Transverse colon (tissue), 4 donors: Measurements from ENCODE around the gene MAPKBP1. TPM values are rescaled to one million over a fixed set of nuclear protein-coding genes. Genes with fewer than 3 reads are reported as not detected.

ENCODE experiments used
- DNase-seq: peaks from one replicate; pipeline ENCODE4 v3.0.0-alpha.2; 2019
- H3K27ac ChIP-seq, 4 donors: fragments of 200-600 bp; sonication (generic); 2 replicates each; pipeline ENCODE4 v1.5.1; 2016 to 2018; ENCODE audit warnings: inconsistent platforms in 4 of 4
- H3K27me3 ChIP-seq: fragments of 200-600 bp; sonication (generic); 2 replicates; pipeline ENCODE4 v1.5.1; 2017; ENCODE audit warnings: inconsistent platforms
- H3K36me3 ChIP-seq, 4 donors: fragments of 200-600 bp; sonication (generic); 2 replicates each; pipeline ENCODE4 v1.5.1; 2017 to 2019; ENCODE audit warnings: inconsistent platforms in 4 of 4
- H3K4me1 ChIP-seq, 4 donors: fragments of 200-600 bp; sonication (generic); 2 replicates each; pipeline ENCODE4 v1.5.1; 2017 to 2020; ENCODE audit warnings: inconsistent platforms in 4 of 4
- H3K4me3 ChIP-seq, 4 donors: fragments of 200-600 bp; sonication (generic); 1 replicate in 1 of 4; 2 replicates in 3 of 4; pipeline versions ENCODE4 v1.5.1 to v1.6.1; 2017 to 2019; ENCODE audit warnings: inconsistent platforms in 4 of 4
- H3K9me3 ChIP-seq, 2 donors: fragments of 200-600 bp; sonication (generic); 2 replicates each; pipeline ENCODE4 v1.5.1; 2017 to 2019; ENCODE audit warnings: inconsistent platforms in 2 of 2
- EP300 ChIP-seq: sonication (generic); formaldehyde crosslinking; IDR thresholded peaks from one replicate; pipeline ENCODE4 v1.6.1; 2017; ENCODE audit warnings: antibody characterized with exemption, low read depth
- POLR2A ChIP-seq: fragments of 450-650 bp; IDR thresholded peaks from one replicate; pipeline ENCODE4 v1.6.1; 2016; ENCODE audit warnings: antibody characterized with exemption, mild to moderate bottlenecking, moderate library complexity
- POLR2AphosphoS5 ChIP-seq, 3 donors: sonication (generic); formaldehyde crosslinking; IDR thresholded peaks; one replicate each; pipeline ENCODE4 v1.6.1; 2016; ENCODE audit warnings: antibody characterized with exemption in 3 of 3
- WGBS, 2 donors: methylation state at CpG; one replicate each; pipeline ENCODE4 v1.1.5; 2018; ENCODE audit warnings: low coverage in 1 of 2; 5-methylcytosine and 5-hydroxymethylcytosine counted together
- in situ Hi-C, 4 donors: fragments of 200-750 bp; cut with MboI; loops; one replicate each; pipeline versions ENCODE4 v1.15.0 to v1.15.1; 2017; ENCODE audit warnings: low sequenced_read_pairs in 3 of 4, low pct_ligation_motif_present in 1 of 4, low pct_unique_long_range_greater_than_20kb in 1 of 4
- intact Hi-C: fragments of 100-400 bp; cut with DNase I; formaldehyde crosslinking; loops from one replicate; pipeline ENCODE4 v1.15.1; 2023; ENCODE audit warnings: low total_unique reads
- total RNA-seq, 4 donors: library from RNA; depleted of rRNA; stranded (reverse); fragments of >200 nt; gene quantifications; one replicate each; pipeline ENCODE4 v1.1.0, GENCODE V29; 2016
- TF ChIP-seq, protein P1 (sequence below), 5 experiments: fragments of 200-600 bp in 3 of 5; fragments of 450-650 bp in 2 of 5; sonication (generic) in 3 of 5; IDR thresholded peaks; 1 replicate in 2 of 5; 2 replicates in 3 of 5; pipeline ENCODE4 v1.5.1; 2016 to 2017; ENCODE audit warnings: antibody characterized with exemption in 5 of 5, inconsistent platforms in 3 of 5, mild to moderate bottlenecking in 2 of 5, moderate library complexity in 1 of 5

MAPKBP1 gene
- total RNA-seq, 4 donors from 2014 or later: 16.0 to 36.4 (median 16.8) TPM

DNA sequence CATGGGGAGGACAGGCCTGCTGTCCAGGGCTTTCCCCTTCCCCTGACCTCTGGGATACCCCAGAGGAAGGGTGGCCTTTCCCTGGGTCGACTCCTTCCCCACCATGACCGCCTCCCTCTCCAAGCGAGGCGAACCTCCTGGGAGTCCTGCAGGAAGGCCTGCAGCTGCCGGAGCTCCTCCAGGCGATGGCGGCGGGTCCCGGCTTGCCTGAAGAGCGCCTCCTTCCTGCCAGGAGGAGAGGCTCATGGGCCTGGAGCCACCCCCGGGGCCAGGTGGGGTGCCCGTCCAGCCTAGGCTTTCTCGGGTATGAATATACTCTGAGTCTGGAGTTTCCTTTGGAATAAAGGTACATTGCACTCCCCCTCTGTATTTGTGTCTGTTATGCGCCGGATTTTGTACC lies 84.5 kb downstream of the MAPKBP1 start:
- Histone ChIP-seq H3K27ac (no peak overlapping the region), H3K27me3 (peaks cover 13% of the 10 kb centered on the region), H3K36me3 (no peaks in the 10 kb centered on the region), H3K9me3 (no peaks in the 10 kb centered on the region), H3K4me3 (no peak overlapping the region), H3K4me1 (peaks cover 0 to 4% (median 0%) of the 10 kb centered on the region in 4 donors)
- no peak for DNase-seq
- in situ Hi-C loops: no loop called here
- TF ChIP-seq, protein P1, sequence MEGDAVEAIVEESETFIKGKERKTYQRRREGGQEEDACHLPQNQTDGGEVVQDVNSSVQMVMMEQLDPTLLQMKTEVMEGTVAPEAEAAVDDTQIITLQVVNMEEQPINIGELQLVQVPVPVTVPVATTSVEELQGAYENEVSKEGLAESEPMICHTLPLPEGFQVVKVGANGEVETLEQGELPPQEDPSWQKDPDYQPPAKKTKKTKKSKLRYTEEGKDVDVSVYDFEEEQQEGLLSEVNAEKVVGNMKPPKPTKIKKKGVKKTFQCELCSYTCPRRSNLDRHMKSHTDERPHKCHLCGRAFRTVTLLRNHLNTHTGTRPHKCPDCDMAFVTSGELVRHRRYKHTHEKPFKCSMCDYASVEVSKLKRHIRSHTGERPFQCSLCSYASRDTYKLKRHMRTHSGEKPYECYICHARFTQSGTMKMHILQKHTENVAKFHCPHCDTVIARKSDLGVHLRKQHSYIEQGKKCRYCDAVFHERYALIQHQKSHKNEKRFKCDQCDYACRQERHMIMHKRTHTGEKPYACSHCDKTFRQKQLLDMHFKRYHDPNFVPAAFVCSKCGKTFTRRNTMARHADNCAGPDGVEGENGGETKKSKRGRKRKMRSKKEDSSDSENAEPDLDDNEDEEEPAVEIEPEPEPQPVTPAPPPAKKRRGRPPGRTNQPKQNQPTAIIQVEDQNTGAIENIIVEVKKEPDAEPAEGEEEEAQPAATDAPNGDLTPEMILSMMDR (IDR thresholded peaks at IDR 0.05): no peak
- TF ChIP-seq POLR2A: no peak
- TF ChIP-seq EP300: no peak
- TF ChIP-seq POLR2AphosphoS5 (IDR thresholded peaks at IDR 0.05): no peak
- WGBS, 2 donors: 93% methylated on average over 15 of the region's 15 CpGs; no CpG with 5 or more reads in 1 of the 2 donors
- intact Hi-C loops: no loop called here

DNA sequence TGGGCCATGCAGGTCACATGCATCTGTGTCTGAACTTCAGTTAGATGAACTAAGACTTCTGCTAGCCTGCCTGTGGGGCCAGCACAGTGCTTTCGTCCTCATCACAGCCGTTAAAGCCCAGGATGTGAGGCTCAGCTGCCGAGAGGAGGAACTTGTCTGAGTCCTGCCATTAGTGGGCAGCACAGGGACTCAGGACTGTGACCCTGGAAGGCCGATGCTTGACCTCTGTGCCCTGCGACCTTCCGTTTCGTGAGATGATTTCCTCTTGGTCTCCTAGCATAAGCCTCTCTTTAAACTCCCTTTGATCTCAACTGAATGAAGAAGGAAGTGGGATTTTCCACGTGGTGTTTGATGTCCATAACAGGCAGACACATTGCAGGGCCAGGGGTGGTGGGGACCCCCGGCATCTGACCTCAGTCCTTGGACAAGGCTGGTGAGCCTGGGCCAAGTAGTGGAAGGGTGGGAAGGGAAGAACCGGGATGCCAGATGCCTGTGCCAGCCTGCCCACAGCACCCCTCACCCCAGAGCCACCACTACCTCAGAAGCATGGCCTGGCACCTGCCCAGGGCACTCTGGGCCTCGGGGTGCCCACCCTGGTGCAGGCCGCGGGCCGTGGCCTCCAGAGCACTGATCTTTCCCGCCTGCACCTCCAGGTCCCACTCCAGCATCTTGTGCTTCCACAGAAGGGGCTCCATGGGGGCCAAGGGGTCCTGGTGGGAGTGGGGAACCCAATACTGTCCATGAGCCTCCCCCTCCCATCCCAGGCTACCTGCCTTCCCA lies 86.0 kb downstream of the MAPKBP1 start:
- Histone ChIP-seq H3K27me3 (peaks cover 7% of the 10 kb centered on the region), H3K4me3 (no peak overlapping the region), H3K27ac (no peak overlapping the region), H3K9me3 (no peaks in the 10 kb centered on the region), H3K4me1 (peaks cover 0 to 4% (median 0%) of the 10 kb centered on the region in 4 donors), H3K36me3 (no peaks in the 10 kb centered on the region)
- DNase-seq: no peak
- intact Hi-C loops (no loop called here), in situ Hi-C loops (no loop called here)
- WGBS, 2 donors: 65% methylated on average over 4 to 15 of the region's 15 CpGs
- TF ChIP-seq EP300: no peak
- TF ChIP-seq POLR2AphosphoS5 (IDR thresholded peaks at IDR 0.05): no peak
- TF ChIP-seq, protein P1 (IDR thresholded peaks at IDR 0.05): no peak
- no peak for TF ChIP-seq POLR2A

DNA sequence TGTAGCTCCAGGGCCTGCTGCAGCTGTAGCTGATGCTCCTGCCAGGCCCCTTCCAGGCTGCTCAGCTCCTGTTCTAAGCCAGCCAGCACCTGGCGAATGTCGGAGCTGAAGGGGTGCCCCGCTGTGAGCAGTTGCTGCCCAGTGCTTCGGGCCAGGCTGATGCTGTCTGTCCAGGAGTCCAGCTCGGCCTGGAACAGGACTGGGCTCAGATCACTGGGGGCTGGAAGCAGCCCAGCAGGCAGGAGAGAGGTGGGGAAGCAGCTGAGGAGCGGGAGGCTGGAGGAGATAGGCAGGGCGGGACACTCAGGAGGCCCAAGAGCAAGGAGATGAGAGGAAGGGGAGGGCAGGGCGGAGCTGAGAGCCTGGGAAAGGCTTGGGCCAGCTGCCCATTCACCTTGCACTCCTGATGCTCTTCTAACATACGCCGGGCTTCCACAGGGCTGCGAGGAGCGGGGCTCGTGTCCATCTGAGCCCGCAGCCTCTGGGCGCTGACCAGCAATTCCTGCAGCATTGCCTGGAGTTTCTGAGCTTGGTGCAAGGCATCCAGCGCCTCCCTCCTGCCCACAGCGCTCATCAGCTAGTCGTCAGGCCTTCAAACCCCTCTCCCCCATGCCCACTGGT lies 87.6 kb downstream of the MAPKBP1 start:
- no peak overlapping the region for H3K27ac ChIP-seq
- H3K4me3 ChIP-seq: no peak overlapping the region
- intact Hi-C loops (no loop called here), in situ Hi-C loops (no loop called here)
- 90% methylated on average over 15 of the region's 18 CpGs; no CpG with 5 or more reads in 1 of the 2 donors for WGBS, 2 donors
- no peaks in the 10 kb centered on the region for H3K9me3 ChIP-seq
- peaks cover 0 to 4% (median 0%) of the 10 kb centered on the region in 4 donors for H3K4me1 ChIP-seq
- TF ChIP-seq, protein P1 (IDR thresholded peaks at IDR 0.05): no peak
- DNase-seq: no peak
- H3K27me3 ChIP-seq: no peaks in the 10 kb centered on the region
- no peaks in the 10 kb centered on the region for H3K36me3 ChIP-seq

DNA sequence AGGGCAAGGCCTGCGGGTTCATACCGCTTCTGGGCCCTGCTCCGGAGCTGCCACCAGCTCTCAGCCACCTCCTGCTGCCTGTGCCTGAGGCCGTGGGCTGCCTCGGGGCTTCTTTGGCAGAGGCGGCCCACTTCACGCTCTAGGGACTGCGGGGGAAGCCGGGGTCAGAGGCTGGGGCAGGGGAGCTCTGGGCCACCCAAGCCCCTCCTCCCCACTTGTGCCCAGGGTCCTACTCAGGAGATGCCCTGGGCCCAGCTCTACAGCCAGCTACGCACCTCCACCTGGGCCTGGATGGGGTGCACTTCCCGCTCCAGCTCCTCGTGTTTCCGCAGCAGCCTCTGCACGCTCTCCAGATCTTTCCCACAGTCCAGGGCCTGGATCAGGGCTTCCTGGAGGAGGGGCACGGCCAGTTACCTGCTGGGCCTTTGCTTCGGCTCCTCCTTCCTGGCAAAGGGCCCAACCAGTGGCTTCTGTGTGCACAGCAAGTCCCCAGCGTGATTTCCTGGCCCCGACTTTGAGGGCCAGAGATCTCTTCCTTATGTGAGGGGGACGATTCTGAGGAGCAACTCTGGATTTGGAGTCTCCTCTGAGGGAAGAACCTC lies 88.3 kb downstream of the MAPKBP1 start:
- H3K4me3 ChIP-seq: no peak overlapping the region
- H3K9me3 ChIP-seq: no peaks in the 10 kb centered on the region
- in situ Hi-C loops: no loop called here
- peaks cover 0 to 4% (median 0%) of the 10 kb centered on the region in 4 donors for H3K4me1 ChIP-seq
- no peaks in the 10 kb centered on the region for H3K27me3 ChIP-seq
- DNase-seq: peak; percentile 73
- intact Hi-C loops: no loop called here
- 68% methylated on average over 19 of the region's 19 CpGs; no CpG with 5 or more reads in 1 of the 2 donors for WGBS, 2 donors
- TF ChIP-seq POLR2A (no peak), EP300 (no peak), POLR2AphosphoS5 (IDR thresholded peaks at IDR 0.05) (no peak)
- TF ChIP-seq, protein P1 (IDR thresholded peaks at IDR 0.05): no peak
- H3K27ac ChIP-seq: no peak overlapping the region
- no peaks in the 10 kb centered on the region for H3K36me3 ChIP-seq
